ENCODE measurements around the gene LIN9.
"Not testable (repeated sequence)": the region's sequence is repeated elsewhere in the genome, so short reads cannot be mapped to it uniquely, and the experiment has no call there.

The LIN9 gene

GRCh38 chr1:226212545-226212944, 96.4 kb downstream of the LIN9 start:
- peaks cover 10% of the 10 kb centered on the region for H3K27me3 ChIP-seq (ENCODE audit: insufficient read depth, low read length)
- H3K4me1 ChIP-seq (ENCODE audit: insufficient read depth, low read length): peaks cover 3% of the 10 kb centered on the region

GRCh38 chr1:226211181-226211821, 97.7 kb downstream of the LIN9 start:
- peaks cover 10% of the 10 kb centered on the region for H3K27me3 ChIP-seq (ENCODE audit: insufficient read depth, low read length)
- peaks cover 3% of the 10 kb centered on the region for H3K4me1 ChIP-seq (ENCODE audit: insufficient read depth, low read length)
- no peaks in the 10 kb centered on the region for H3K9me3 ChIP-seq (ENCODE audit: low read length)
- H3K4me3 ChIP-seq (ENCODE audit: low read length): no peak overlapping the region
- no peaks in the 10 kb centered on the region for H3K36me3 ChIP-seq (ENCODE audit: insufficient read depth, low read length)
- H2AFZ ChIP-seq (ENCODE audit: low read depth, low read length): no peak overlapping the region

More at GRCh38 chr1:226212545-226212944, 96.4 kb downstream of the LIN9 start:
- no peak overlapping the region for H3K4me3 ChIP-seq (ENCODE audit: low read length)
- no peaks in the 10 kb centered on the region for H3K9me3 ChIP-seq (ENCODE audit: low read length)
- H3K36me3 ChIP-seq (ENCODE audit: insufficient read depth, low read length): no peaks in the 10 kb centered on the region
- H2AFZ ChIP-seq (ENCODE audit: low read depth, low read length): no peak overlapping the region

- H3K9me3 ChIP-seq (ENCODE audit: low read length): no peaks in the 10 kb centered on the region
- H3K4me3 ChIP-seq (ENCODE audit: low read length): no peak overlapping the region
- no peak overlapping the region for H2AFZ ChIP-seq (ENCODE audit: low read depth, low read length)
- peaks cover 9% of the 10 kb centered on the region for H3K27me3 ChIP-seq (ENCODE audit: insufficient read depth, low read length)
- no peaks in the 10 kb centered on the region for H3K36me3 ChIP-seq (ENCODE audit: insufficient read depth, low read length)
- H3K4me1 ChIP-seq (ENCODE audit: insufficient read depth, low read length): peaks cover 3% of the 10 kb centered on the region
These were observed 98.3 kb downstream of the LIN9 start for GRCh38 chr1:226210571-226211176.

- Histone ChIP-seq H3K27me3 (ENCODE audit: insufficient read depth, low read length) (peaks cover 6% of the 10 kb centered on the region), H2AFZ (ENCODE audit: low read depth, low read length) (no peak overlapping the region), H3K9me3 (ENCODE audit: low read length) (no peaks in the 10 kb centered on the region), H3K36me3 (ENCODE audit: insufficient read depth, low read length) (no peaks in the 10 kb centered on the region), H3K4me3 (ENCODE audit: low read length) (no peak overlapping the region), H3K4me1 (ENCODE audit: insufficient read depth, low read length) (peaks cover 3% of the 10 kb centered on the region)
These were observed 99.5 kb downstream of the LIN9 start for GRCh38 chr1:226209307-226210059.

GRCh38 chr1:226207048-226207447, 101.9 kb downstream of the LIN9 start:
- no peaks in the 10 kb centered on the region for H3K36me3 ChIP-seq (ENCODE audit: insufficient read depth, low read length)
- H3K4me3 ChIP-seq (ENCODE audit: low read length): no peak overlapping the region

GRCh38 chr1:226204198-226204597, 104.8 kb downstream of the LIN9 start:
- no peaks in the 10 kb centered on the region for H3K9me3 ChIP-seq (ENCODE audit: low read length)
- no peak overlapping the region for H3K4me3 ChIP-seq (ENCODE audit: low read length)
- no peak overlapping the region for H2AFZ ChIP-seq (ENCODE audit: low read depth, low read length)
- H3K27me3 ChIP-seq (ENCODE audit: insufficient read depth, low read length): no peaks in the 10 kb centered on the region
- no peaks in the 10 kb centered on the region for H3K4me1 ChIP-seq (ENCODE audit: insufficient read depth, low read length)
- H3K36me3 ChIP-seq (ENCODE audit: insufficient read depth, low read length): no peaks in the 10 kb centered on the region

More at GRCh38 chr1:226207048-226207447, 101.9 kb downstream of the LIN9 start:
- H3K9me3 ChIP-seq (ENCODE audit: low read length): no peaks in the 10 kb centered on the region
- no peaks in the 10 kb centered on the region for H3K4me1 ChIP-seq (ENCODE audit: insufficient read depth, low read length)
- H3K27me3 ChIP-seq (ENCODE audit: insufficient read depth, low read length): peaks cover 6% of the 10 kb centered on the region
- no peak overlapping the region for H2AFZ ChIP-seq (ENCODE audit: low read depth, low read length)

- H3K4me1 ChIP-seq (ENCODE audit: insufficient read depth, low read length): no peaks in the 10 kb centered on the region
- H3K9me3 ChIP-seq (ENCODE audit: low read length): no peaks in the 10 kb centered on the region
These were observed 105.3 kb downstream of the LIN9 start for GRCh38 chr1:226203655-226204054.

GRCh38 chr1:226203240-226203639, 105.7 kb downstream of the LIN9 start:
- H2AFZ ChIP-seq (ENCODE audit: low read depth, low read length): no peak overlapping the region
- no peaks in the 10 kb centered on the region for H3K4me1 ChIP-seq (ENCODE audit: insufficient read depth, low read length)
- no peaks in the 10 kb centered on the region for H3K36me3 ChIP-seq (ENCODE audit: insufficient read depth, low read length)
- H3K4me3 ChIP-seq (ENCODE audit: low read length): no peak overlapping the region
- H3K27me3 ChIP-seq (ENCODE audit: insufficient read depth, low read length): no peaks in the 10 kb centered on the region
- H3K9me3 ChIP-seq (ENCODE audit: low read length): no peaks in the 10 kb centered on the region

More at GRCh38 chr1:226203655-226204054, 105.3 kb downstream of the LIN9 start:
- Histone ChIP-seq H2AFZ (ENCODE audit: low read depth, low read length) (no peak overlapping the region), H3K4me3 (ENCODE audit: low read length) (no peak overlapping the region), H3K27me3 (ENCODE audit: insufficient read depth, low read length) (no peaks in the 10 kb centered on the region), H3K36me3 (ENCODE audit: insufficient read depth, low read length) (no peaks in the 10 kb centered on the region)

GRCh38 chr1:226202666-226203065, 106.3 kb downstream of the LIN9 start:
- not testable (repeated sequence) for H3K36me3 ChIP-seq (ENCODE audit: insufficient read depth, low read length); H3K9me3 ChIP-seq (ENCODE audit: low read length); H3K27me3 ChIP-seq (ENCODE audit: insufficient read depth, low read length); H2AFZ ChIP-seq (ENCODE audit: low read depth, low read length); H3K4me3 ChIP-seq (ENCODE audit: low read length); H3K4me1 ChIP-seq (ENCODE audit: insufficient read depth, low read length)

GRCh38 chr1:226202246-226202645, 106.7 kb downstream of the LIN9 start:
- Histone ChIP-seq H3K4me1 (ENCODE audit: insufficient read depth, low read length) (no peaks in the 10 kb centered on the region), H3K9me3 (ENCODE audit: low read length) (no peaks in the 10 kb centered on the region), H3K4me3 (ENCODE audit: low read length) (no peak overlapping the region), H2AFZ (ENCODE audit: low read depth, low read length) (no peak overlapping the region), H3K27me3 (ENCODE audit: insufficient read depth, low read length) (no peaks in the 10 kb centered on the region), H3K36me3 (ENCODE audit: insufficient read depth, low read length) (no peaks in the 10 kb centered on the region)

GRCh38 chr1:226201029-226201593, 107.9 kb downstream of the LIN9 start:
- Histone ChIP-seq H2AFZ (ENCODE audit: low read depth, low read length) (no peak overlapping the region), H3K4me1 (ENCODE audit: insufficient read depth, low read length) (no peaks in the 10 kb centered on the region), H3K4me3 (ENCODE audit: low read length) (no peak overlapping the region), H3K27me3 (ENCODE audit: insufficient read depth, low read length) (no peaks in the 10 kb centered on the region), H3K36me3 (ENCODE audit: insufficient read depth, low read length) (no peaks in the 10 kb centered on the region), H3K9me3 (ENCODE audit: low read length) (no peaks in the 10 kb centered on the region)

GRCh38 chr1:226199971-226200370, 109.0 kb downstream of the LIN9 start:
- Histone ChIP-seq H3K9me3 (ENCODE audit: low read length) (no peaks in the 10 kb centered on the region), H3K4me3 (ENCODE audit: low read length) (no peak overlapping the region), H3K27me3 (ENCODE audit: insufficient read depth, low read length) (no peaks in the 10 kb centered on the region), H2AFZ (ENCODE audit: low read depth, low read length) (no peak overlapping the region), H3K36me3 (ENCODE audit: insufficient read depth, low read length) (no peaks in the 10 kb centered on the region), H3K4me1 (ENCODE audit: insufficient read depth, low read length) (no peaks in the 10 kb centered on the region)

GRCh38 chr1:226195144-226195543, 113.8 kb downstream of the LIN9 start:
- Histone ChIP-seq H3K27me3 (ENCODE audit: insufficient read depth, low read length) (no peaks in the 10 kb centered on the region), H2AFZ (ENCODE audit: low read depth, low read length) (no peak overlapping the region), H3K36me3 (ENCODE audit: insufficient read depth, low read length) (no peaks in the 10 kb centered on the region), H3K4me1 (ENCODE audit: insufficient read depth, low read length) (no peaks in the 10 kb centered on the region), H3K4me3 (ENCODE audit: low read length) (no peak overlapping the region), H3K9me3 (ENCODE audit: low read length) (no peaks in the 10 kb centered on the region)
